GM10266 (cell line): Measurements from ENCODE around the gene LBHD1.
"Not testable (repeated sequence)": the region's sequence is repeated elsewhere in the genome, so short reads cannot be mapped to it uniquely, and the experiment has no call there.

Experiments
- DNase-seq: peaks from one replicate; pipeline ENCODE4 v3.0.0; 2012; ENCODE audit errors: extremely low spot score
- TF ChIP-seq, protein P1 (sequence below): IDR thresholded peaks from 2 replicates; pipeline ENCODE4 v1.5.1; 2012; ENCODE audit warnings: mild to moderate bottlenecking, low read depth; ENCODE audit not compliant: control insufficient read depth, insufficient read depth; ENCODE audit errors: missing control alignments

LBHD1 gene

DNA sequence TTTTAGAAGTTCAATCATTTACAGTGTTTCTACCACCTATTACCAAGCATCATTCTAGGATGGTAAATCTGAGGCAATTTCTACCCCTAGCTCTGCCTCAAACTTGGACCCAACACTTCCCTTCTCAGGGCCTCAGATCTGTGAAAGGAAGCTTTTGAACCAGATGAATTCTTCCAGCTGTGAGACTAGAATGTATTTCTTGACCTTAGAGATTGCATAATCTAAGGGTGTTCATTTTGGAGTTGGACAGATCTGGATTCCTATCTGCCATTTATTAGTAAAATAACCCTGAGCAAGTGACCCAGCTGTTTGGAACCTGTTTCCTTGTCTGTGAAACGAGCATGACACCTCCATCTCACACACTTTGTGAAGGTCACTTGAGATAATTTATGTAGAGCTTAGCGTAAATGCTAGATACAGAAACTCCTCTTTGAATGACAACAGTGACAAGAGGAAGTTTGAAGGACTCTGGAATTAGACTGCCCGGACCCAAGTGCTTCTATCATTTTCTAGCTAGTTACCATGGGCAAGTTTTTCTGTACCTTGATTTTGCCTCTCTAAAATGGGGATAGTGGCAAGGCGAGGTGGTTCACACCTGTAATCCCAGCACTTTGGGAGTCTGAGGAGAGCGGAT lies 15.2 kb downstream of the LBHD1 start:
- DNase-seq: no peak
- TF ChIP-seq, protein P1, sequence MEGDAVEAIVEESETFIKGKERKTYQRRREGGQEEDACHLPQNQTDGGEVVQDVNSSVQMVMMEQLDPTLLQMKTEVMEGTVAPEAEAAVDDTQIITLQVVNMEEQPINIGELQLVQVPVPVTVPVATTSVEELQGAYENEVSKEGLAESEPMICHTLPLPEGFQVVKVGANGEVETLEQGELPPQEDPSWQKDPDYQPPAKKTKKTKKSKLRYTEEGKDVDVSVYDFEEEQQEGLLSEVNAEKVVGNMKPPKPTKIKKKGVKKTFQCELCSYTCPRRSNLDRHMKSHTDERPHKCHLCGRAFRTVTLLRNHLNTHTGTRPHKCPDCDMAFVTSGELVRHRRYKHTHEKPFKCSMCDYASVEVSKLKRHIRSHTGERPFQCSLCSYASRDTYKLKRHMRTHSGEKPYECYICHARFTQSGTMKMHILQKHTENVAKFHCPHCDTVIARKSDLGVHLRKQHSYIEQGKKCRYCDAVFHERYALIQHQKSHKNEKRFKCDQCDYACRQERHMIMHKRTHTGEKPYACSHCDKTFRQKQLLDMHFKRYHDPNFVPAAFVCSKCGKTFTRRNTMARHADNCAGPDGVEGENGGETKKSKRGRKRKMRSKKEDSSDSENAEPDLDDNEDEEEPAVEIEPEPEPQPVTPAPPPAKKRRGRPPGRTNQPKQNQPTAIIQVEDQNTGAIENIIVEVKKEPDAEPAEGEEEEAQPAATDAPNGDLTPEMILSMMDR: no peak

DNA sequence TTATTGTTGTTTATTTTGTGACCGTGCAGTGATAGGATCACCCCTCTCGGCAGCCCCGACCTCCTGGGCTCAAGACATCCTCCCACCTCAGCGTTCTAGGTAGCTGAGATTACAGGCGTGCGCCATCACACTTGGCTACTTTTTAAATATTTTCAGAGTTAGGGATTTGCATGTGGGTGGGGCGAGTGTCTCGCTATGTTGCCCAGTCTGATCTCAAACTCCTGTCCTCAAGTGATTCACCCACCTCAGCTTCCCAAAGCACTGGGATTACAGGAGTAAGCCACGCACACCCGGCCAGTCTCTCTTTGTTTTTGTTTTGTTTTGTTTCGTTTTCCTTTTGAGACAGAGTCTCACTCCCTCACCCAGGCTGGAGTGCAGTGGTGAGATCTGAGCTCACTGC lies 17.8 kb downstream of the LBHD1 start:
- TF ChIP-seq, protein P1: no peak
- no peak for DNase-seq

DNA sequence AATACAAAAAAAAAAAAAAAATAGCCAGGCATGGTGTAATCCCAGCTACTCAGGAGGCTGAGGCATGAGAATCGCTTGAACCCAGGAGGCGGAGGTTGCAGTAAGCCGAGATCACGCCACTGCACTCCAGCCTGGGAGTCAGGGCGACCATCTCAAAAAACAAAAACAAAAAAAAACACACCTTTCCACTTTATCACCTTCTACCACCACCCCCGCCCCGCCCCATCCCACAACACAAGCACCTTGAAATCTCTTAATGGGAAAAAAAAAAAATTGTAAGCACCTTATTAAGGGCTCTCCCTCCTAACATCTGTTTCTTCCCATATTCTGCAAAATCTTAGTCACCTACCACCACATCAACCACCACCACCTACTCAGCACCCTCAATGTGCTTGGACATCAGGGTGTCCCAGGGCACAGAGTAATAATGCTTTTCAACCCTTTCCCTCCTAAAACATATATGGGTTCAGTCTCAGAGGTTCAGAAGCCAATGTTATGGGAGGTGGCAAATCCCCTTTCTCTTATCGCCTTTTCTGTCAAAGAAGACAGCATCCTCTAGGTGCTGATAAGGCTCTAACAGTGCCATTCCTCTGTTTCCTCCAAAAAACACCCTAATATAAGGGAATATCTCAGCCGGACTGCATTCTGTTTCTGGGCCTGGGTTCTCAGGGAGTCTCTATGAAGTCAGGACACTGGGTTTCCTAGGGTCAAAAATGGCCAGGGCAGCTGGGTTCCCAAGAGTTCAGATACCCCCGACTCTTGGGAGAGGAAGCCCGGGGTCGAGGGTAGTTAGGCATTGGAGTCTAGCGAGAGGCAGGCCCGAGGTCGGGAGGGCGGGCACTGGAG lies 19.7 kb downstream of the LBHD1 start:
- TF ChIP-seq, protein P1: no peak
- DNase-seq: no peak

DNA sequence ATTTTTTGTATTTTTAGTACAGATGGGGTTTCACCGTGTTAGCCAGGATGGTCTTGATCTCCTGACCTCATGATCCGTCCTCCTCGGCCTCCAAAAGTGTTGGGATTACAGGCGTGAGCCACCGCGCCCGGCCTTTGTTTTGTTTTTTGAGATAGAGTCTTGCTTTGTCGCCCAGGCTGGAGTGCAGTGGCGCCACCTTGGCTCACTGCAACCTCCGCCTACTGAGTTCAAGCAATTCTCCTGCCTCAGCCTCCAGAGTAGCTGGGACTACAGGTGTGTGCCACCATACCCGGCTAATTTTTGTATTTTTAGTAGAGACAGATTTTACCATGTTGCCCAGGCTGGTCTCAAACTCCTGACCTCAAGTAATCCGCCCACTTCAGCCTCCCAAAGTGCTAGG lies 21.8 kb downstream of the LBHD1 start:
- DNase-seq: not testable (repeated sequence)

DNA sequence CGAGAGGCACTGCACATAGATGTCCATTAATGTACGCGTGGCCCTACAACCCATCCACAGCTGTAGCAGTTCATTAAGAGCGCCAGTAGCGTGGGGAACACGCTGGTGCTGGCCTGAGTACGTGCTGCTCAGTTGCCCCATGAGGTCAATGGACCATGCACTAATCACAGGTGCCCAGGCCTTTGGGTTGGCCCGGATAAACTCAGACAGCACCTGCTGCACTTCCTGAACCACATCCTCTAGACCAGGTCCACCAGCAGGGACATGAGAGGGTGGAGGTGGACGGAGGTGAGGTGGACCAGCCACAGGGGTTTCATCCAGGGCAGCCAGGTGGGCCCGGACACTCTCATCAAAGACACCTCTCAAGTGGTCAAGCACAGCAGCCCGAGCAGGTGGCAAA lies 22.6 kb downstream of the LBHD1 start:
- no peak for DNase-seq
- TF ChIP-seq, protein P1: no peak

DNA sequence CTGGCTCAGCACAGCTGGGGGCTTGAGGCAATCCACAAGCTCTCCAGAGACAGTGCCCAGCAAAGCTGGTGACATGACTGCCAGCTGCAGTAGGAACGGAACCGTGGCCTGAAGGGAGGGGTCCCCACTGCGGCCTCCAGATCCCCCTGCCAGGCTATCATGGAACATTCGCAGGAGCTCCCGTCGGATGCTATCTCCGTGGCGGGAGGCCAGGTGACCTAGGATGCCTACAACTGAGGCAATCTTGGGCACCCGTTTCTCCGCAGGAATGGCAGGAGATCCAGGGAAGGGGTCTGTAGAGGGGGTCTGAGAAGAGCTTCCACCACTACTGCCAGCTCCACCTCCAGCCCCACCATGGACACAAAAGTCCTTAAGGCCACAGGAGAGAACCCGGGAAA lies 23.1 kb downstream of the LBHD1 start:
- no peak for DNase-seq
- TF ChIP-seq, protein P1: no peak

DNA sequence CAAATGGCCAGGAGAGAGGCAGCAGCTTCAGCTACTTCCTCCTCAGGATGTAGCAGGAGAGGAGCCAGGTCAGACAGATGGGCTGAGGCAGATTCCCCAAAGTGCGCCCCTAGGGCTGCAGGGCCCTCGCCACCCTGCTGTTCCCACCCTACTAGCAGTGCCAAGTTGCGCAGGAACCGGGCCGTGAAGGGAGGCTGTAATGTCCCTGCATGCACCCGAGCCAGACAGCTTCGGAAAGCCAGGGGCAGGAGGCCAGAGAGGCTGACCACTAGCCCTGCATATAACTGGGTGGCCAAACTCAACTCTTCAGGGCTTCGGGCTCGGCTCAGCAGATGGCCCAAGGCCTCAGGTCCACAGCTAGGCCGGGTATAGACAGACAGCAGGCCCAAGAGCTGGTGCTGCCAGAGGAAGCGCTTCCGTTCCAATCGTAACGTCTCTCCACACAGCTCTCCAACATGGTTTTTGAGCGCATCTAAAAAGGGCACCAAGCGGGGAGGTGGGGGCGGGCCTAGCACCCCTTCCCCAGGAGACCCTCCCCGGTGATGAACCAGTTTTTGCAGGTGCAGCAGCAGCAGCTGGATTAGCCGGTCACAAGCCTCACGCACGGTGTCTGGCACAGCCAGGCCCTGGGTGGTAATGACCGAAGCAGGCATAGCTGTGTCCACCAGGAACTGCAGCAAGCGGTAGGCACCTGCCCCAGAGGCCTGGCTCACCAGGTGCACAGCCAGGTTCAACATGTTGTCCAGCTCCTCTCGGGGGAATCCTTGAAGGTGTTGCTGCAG lies 23.7 kb downstream of the LBHD1 start:
- TF ChIP-seq, protein P1: no peak
- DNase-seq: no peak
